Activated T-cell treated with anti-CD3 and anti-CD28 coated beads, Interleukin-2, amount 50 U/mL, for 72 hours (primary cell): ENCODE measurements around the gene EMSY. TPM values are rescaled to one million over a fixed set of nuclear protein-coding genes. Genes with fewer than 3 reads are reported as not detected.

ENCODE experiments used
- ATAC-seq, 2 donors: fragments of 150-1000 bp; cut with Tn5 transposase; replicated peaks in 1 of 2; 2 replicates each; pipeline ENCODE4 v1.10.0; 2021; ENCODE audit warnings: moderate library complexity in 2 of 2, mild to moderate bottlenecking in 1 of 2
- DNase-seq, 2 donors: peaks; one replicate each; pipeline ENCODE4 v3.0.0; 2021 to 2022; ENCODE audit warnings: mixed read lengths in 1 of 2
- H3K27ac Mint-ChIP-seq: one replicate; pipeline ENCODE4 v1.8.0; 2022; ENCODE audit warnings: mild to moderate bottlenecking, moderate library complexity, mixed read lengths
- H3K27me3 Mint-ChIP-seq: one replicate; pipeline ENCODE4 v1.8.0; 2022; ENCODE audit warnings: low read depth, mixed read lengths
- H3K36me3 Mint-ChIP-seq, 2 donors: one replicate each; pipeline ENCODE4 v1.8.0; 2022; ENCODE audit warnings: mixed read lengths in 2 of 2, mild to moderate bottlenecking in 1 of 2; ENCODE audit not compliant: insufficient read depth in 2 of 2
- H3K4me1 Mint-ChIP-seq: one replicate; pipeline ENCODE4 v1.8.0; 2022; ENCODE audit warnings: low read depth, mixed read lengths
- H3K4me3 Mint-ChIP-seq, 2 donors: one replicate each; pipeline ENCODE4 v1.8.0; 2022; ENCODE audit warnings: mild to moderate bottlenecking in 2 of 2, mixed read lengths in 2 of 2, moderate library complexity in 2 of 2
- H3K9me3 Mint-ChIP-seq, 2 donors: one replicate each; pipeline ENCODE4 v1.8.0; 2022; ENCODE audit warnings: mixed read lengths in 2 of 2
- total RNA-seq, 2 donors: library from RNA; stranded (reverse); gene quantifications; one replicate each; pipeline ENCODE4 v1.2.3, GENCODE V29; 2022

The EMSY gene
- total RNA-seq, 2 donors from 2014 or later = 24.6 to 27.8 TPM

DNA sequence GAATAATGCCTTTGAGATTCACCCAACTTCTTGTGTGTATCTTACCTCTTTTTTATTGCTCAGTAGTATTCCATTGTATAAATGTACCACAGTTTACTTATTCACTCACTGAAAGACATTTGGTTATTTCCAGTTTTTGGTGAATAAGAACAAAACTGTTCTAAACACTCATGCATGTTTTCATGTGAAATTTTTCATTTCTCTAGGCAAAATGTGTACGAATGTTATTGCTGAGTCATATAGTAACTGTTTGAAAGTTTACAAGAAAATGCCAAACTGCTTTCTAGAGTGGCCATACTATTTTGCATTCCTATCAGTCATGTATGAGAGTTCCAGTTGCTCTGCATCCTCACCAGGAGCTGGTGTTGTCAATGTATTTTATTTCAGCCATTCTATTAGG, 8.8 kb upstream of the EMSY start:
- peak in 1 of 2 donors; percentile 38 for ATAC-seq
- Mint-ChIP-seq H3K27ac (no peak overlapping the region), H3K36me3 (peaks cover 0 to 2% of the 10 kb centered on the region in 2 donors), H3K9me3 (peaks cover 2% of the 10 kb centered on the region in 2 donors), H3K27me3 (no peaks in the 10 kb centered on the region), H3K4me1 (peaks cover 11% of the 10 kb centered on the region), H3K4me3 (no peak overlapping the region)
- DNase-seq = no peak

DNA sequence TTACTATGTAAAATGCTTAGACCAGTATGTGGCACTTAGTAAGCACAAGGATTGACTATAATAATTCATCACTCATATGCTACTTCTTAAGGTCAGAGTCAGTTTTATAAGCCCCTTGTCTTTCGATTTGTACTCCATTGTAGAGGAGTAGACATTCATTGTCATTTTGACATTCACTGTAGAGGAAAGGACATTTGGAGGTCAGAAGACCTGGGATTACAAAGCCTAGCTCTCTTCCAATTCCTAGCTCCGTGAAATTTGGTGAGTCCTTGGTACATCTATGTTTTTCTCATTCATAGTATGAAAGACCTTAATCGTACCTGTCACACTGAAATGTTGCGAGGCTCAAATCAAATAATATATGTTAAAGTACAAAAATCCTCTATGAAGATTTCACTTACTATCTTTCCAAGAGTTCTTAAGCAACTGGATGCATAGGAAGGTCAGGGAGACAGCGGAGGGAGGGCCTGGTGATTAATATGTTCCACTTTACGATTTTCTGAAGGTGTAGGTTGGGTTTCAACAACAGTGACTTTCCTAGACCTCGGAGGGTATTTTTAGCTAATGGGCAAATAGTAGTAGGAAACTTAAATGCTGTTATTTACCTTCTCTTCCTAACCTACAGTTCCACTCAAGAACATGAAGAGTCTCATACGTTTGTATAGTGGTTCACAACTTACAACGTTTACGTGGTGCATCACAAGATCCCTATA, 1.4 kb upstream of the EMSY start:
- no peaks in the 10 kb centered on the region for H3K27me3 Mint-ChIP-seq
- peak overlapping the region; percentile 98 for H3K4me3 Mint-ChIP-seq
- H3K4me1 Mint-ChIP-seq = peaks cover 27% of the 10 kb centered on the region
- H3K36me3 Mint-ChIP-seq = peaks cover 10 to 15% of the 10 kb centered on the region in 2 donors
- peaks cover 0 to 2% of the 10 kb centered on the region in 2 donors for H3K9me3 Mint-ChIP-seq
- DNase-seq (no peak), ATAC-seq (no peak)
- H3K27ac Mint-ChIP-seq = peak overlapping the region; percentile 99

DNA sequence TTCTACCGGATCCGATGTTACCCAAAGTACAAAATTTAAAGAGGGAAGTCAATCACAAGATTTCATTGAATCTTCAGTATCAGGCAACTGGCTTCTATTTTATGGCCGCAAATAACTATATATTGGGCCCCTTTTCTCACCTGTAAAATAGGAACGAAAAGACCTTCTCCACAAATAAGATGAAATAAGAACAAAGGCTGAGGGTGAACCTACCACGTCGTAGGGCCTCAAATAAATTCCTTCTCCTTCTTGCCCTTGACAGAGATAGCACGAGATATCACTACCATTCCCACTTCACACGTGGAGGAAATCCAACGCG, 794 bp upstream of the EMSY start:
- DNase-seq = no peak
- H3K4me1 Mint-ChIP-seq = peaks cover 27% of the 10 kb centered on the region
- no peak for ATAC-seq
- peak overlapping the region; percentile 98 for H3K4me3 Mint-ChIP-seq
- H3K27ac Mint-ChIP-seq = peak overlapping the region; percentile 99
- H3K27me3 Mint-ChIP-seq = no peaks in the 10 kb centered on the region
- peaks cover 10 to 18% of the 10 kb centered on the region in 2 donors for H3K36me3 Mint-ChIP-seq
- peaks cover 0 to 2% of the 10 kb centered on the region in 2 donors for H3K9me3 Mint-ChIP-seq

DNA sequence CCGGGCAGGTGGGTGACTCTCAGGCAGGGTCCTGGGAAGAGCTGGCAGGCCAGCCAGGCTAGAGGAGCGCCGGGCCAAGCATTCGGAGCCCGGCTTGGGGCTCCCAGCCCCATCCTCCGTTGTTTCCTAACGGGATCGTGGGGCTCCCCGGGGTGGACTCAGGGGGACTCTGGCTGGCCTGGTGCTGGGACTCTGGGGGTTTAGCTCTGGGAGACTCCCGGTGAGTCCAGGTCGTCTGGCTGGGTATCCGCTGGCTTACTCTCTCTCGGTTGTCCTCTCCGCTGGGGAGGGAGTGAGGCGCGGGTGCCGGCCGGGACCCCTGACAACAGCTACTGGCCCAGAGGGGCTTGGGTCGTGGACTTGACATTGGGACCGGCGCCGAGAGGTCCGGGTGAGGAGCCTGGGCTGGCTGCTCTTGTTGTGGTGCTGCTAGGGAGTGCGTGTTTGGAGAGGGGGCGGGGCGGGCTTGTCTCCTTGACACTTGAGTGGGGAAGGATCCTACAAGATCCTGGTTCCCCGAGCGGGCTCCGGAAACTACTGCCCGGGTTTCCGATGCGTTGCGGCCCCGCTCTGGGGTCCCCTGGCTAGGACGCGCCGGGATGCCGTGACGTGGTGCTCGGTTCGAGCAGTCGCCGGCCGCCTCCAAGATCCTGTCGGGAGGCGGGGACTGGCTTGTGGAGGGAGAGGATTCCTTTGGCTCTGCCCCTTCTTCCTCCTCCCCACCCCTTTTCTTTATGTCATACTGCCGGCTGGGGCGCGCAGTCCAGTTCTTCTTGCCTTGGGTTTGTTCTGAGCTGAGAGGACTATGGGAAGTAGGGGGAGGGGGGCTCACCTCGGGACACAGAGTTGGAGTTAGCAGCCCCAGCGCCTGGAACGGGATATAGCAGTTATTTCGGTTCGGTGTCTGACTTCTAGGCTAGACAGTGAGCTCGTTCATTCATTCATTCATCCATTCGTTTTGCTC, 585 bp downstream of the EMSY start:
- Mint-ChIP-seq H3K9me3 (peaks cover 0 to 2% of the 10 kb centered on the region in 2 donors), H3K27ac (peak overlapping the region; percentile 99), H3K36me3 (peaks cover 12 to 28% of the 10 kb centered on the region in 2 donors), H3K4me1 (peaks cover 36% of the 10 kb centered on the region), H3K4me3 (peak overlapping the region; percentile 98), H3K27me3 (no peaks in the 10 kb centered on the region)
- peak; percentile 48 to 57 for DNase-seq
- peak; percentile 18 to 40 for ATAC-seq

DNA sequence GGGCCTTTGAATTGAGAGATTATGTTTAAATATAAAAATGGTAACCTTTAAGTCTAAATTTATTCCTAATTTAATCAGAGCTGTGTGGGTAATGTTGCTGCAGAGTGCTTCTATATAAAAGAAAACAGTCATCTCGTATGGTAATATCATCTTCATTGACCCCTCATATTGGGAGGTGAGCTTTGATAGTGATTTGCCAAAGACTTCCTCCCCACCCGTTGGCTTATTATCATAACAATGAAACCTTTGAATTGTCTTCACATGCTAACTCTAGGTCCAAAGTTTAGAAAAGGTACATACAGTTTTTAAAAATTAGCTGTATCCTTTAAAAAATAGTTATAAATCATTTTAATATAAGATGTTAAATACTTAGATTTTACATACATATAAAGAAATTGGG, 3.7 kb downstream of the EMSY start:
- Mint-ChIP-seq H3K27me3 (no peaks in the 10 kb centered on the region), H3K27ac (no peak overlapping the region), H3K4me3 (no peak overlapping the region), H3K36me3 (peaks cover 17 to 39% of the 10 kb centered on the region in 2 donors), H3K4me1 (peaks cover 28% of the 10 kb centered on the region), H3K9me3 (no peaks in the 10 kb centered on the region)
- no peak for DNase-seq
- ATAC-seq = no peak

DNA sequence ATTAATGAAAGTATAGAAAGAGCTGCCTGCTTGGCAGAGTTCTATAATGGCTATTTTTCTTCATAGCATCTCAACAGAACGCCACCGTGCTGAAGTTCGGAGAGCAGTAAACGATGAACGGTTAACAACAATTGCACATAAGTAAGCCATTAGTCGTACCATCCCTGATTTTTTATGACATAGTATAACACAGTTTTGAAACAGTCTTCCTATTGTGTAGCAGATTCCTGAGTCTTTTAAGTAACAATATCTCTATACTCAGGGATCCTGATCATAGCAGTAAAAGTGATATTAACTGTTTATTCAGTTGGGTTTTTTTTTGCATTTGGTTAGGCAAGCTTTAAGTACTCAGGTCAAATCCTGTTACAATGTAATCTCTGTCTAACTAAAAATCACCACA, 8.4 kb downstream of the EMSY start:
- peaks cover 8 to 25% of the 10 kb centered on the region in 2 donors for H3K36me3 Mint-ChIP-seq
- no peak for ATAC-seq
- H3K27ac Mint-ChIP-seq = no peak overlapping the region
- no peak overlapping the region for H3K4me3 Mint-ChIP-seq
- peaks cover 15% of the 10 kb centered on the region for H3K4me1 Mint-ChIP-seq
- no peaks in the 10 kb centered on the region for H3K27me3 Mint-ChIP-seq
- H3K9me3 Mint-ChIP-seq = no peaks in the 10 kb centered on the region
- DNase-seq = no peak

DNA sequence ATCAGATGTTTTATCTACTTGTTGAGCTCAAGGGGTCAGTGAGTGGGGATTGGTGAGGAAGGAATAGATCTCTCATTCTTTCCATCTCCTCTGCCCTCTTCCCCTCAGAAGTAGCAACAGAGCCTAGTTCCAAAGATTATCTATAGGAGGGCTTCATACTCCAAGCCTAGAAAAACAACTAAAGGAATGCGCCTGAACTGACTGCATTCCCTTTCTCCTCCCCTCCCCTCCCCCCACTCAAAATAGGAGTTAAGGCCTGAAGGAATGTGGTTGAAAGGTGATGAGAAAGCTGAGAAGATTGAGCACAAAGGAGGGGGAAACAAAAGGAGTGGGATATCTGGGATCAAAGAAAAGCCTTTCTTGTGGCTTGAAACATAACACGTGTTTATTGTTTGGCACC, 10.5 kb downstream of the EMSY start:
- H3K27me3 Mint-ChIP-seq = no peaks in the 10 kb centered on the region
- H3K36me3 Mint-ChIP-seq = peaks cover 5 to 11% of the 10 kb centered on the region in 2 donors
- no peak for DNase-seq
- ATAC-seq = no peak
- no peak overlapping the region for H3K27ac Mint-ChIP-seq
- no peak overlapping the region for H3K4me3 Mint-ChIP-seq
- no peaks in the 10 kb centered on the region for H3K9me3 Mint-ChIP-seq
- peaks cover 6% of the 10 kb centered on the region for H3K4me1 Mint-ChIP-seq

DNA sequence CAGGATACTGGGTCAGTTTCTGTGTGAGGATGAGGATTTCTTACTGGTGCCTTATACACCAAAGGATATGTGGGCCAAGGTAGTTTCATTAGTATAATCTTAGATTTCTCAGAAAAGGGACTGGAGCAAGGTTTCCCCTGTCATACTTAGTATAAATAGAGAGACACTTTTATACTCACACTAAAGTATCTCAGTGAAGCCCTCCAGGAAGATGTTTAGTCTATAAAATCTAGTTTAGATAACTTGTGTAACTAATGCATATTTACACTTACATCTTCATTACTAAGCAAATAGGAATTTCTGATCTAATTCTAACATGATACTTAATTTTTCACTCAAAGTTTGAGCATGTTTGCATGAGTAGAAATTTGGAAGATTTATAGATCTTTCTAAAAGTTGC, 11.1 kb downstream of the EMSY start:
- peaks cover 4 to 11% of the 10 kb centered on the region in 2 donors for H3K36me3 Mint-ChIP-seq
- no peak overlapping the region for H3K4me3 Mint-ChIP-seq

GRCh38 chr11:76456571-76456970, 11.8 kb downstream of the EMSY start:
- Mint-ChIP-seq H3K27ac (no peak overlapping the region), H3K4me3 (no peak overlapping the region), H3K36me3 (peaks cover 2 to 8% of the 10 kb centered on the region in 2 donors), H3K4me1 (no peaks in the 10 kb centered on the region), H3K27me3 (no peaks in the 10 kb centered on the region), H3K9me3 (no peaks in the 10 kb centered on the region)
- DNase-seq (no peak), ATAC-seq (no peak)

More for the DNA sequence above, 11.1 kb downstream of the EMSY start:
- DNase-seq (no peak), ATAC-seq (no peak)
- Mint-ChIP-seq H3K9me3 (no peaks in the 10 kb centered on the region), H3K4me1 (peaks cover 3% of the 10 kb centered on the region), H3K27ac (no peak overlapping the region), H3K27me3 (no peaks in the 10 kb centered on the region)

- Mint-ChIP-seq H3K36me3 (peaks cover 4 to 8% of the 10 kb centered on the region in 2 donors), H3K27ac (no peak overlapping the region), H3K27me3 (no peaks in the 10 kb centered on the region), H3K4me1 (no peaks in the 10 kb centered on the region), H3K4me3 (no peak overlapping the region), H3K9me3 (no peaks in the 10 kb centered on the region)
- no peak for DNase-seq
- ATAC-seq = no peak
Measured at GRCh38 chr11:76459299-76459698, 14.5 kb downstream of the EMSY start.

- no peaks in the 10 kb centered on the region for H3K9me3 Mint-ChIP-seq
- ATAC-seq (no peak), DNase-seq (no peak)
- H3K27me3 Mint-ChIP-seq = no peaks in the 10 kb centered on the region
- no peak overlapping the region for H3K27ac Mint-ChIP-seq
- H3K4me1 Mint-ChIP-seq = no peaks in the 10 kb centered on the region
- no peak overlapping the region for H3K4me3 Mint-ChIP-seq
- H3K36me3 Mint-ChIP-seq = peaks cover 4 to 8% of the 10 kb centered on the region in 2 donors
Measured at GRCh38 chr11:76459846-76460245, 15.0 kb downstream of the EMSY start.

- Mint-ChIP-seq H3K9me3 (no peaks in the 10 kb centered on the region), H3K27me3 (no peaks in the 10 kb centered on the region), H3K4me3 (no peak overlapping the region), H3K27ac (no peak overlapping the region), H3K36me3 (peaks cover 4 to 14% of the 10 kb centered on the region in 2 donors), H3K4me1 (no peaks in the 10 kb centered on the region)
- no peak for DNase-seq
- ATAC-seq = no peak
Measured at GRCh38 chr11:76462317-76462716, 17.5 kb downstream of the EMSY start.

GRCh38 chr11:76465701-76466100, 20.9 kb downstream of the EMSY start:
- Mint-ChIP-seq H3K27ac (no peak overlapping the region), H3K27me3 (no peaks in the 10 kb centered on the region), H3K36me3 (peaks cover 4 to 16% of the 10 kb centered on the region in 2 donors), H3K4me3 (no peak overlapping the region), H3K4me1 (no peaks in the 10 kb centered on the region), H3K9me3 (no peaks in the 10 kb centered on the region)
- DNase-seq (no peak), ATAC-seq (no peak)
